M059J (cell line): ENCODE results near the gene MT2A. TPM values are rescaled to one million over a fixed set of nuclear protein-coding genes. Genes with fewer than 3 reads are reported as not detected.

Experiments used
- DNase-seq: peaks from one replicate; pipeline ENCODE4 v3.0.0-alpha.2; 2012; ENCODE audit warnings: low read depth
- total RNA-seq: library from RNA; depleted of rRNA; stranded (reverse); fragments of >200 nt; shearing (Covaris generic); gene quantifications from 2 replicates; pipeline ENCODE4 v1.2.3, GENCODE V29; 2014

Gene MT2A
- total RNA-seq, 1 experiment from 2014 or later: 535 TPM

GRCh38 chr16:56637814-56638750 lies 29.7 kb downstream of the MT2A start, which contains the start of gene MT1A:
TSS of gene MT1A (plus strand) at chr16:56638666. CDS start at chr16:56638739, 73 bp downstream.
- peak; percentile 44 for DNase-seq

GRCh38 chr16:56639045-56639444 lies 30.7 kb downstream of the MT2A start:
- no peak for DNase-seq

- no peak for DNase-seq
Observed at GRCh38 chr16:56640076-56640475, 31.7 kb downstream of the MT2A start.

GRCh38 chr16:56641166-56641565 lies 32.8 kb downstream of the MT2A start:
- no peak for DNase-seq

GRCh38 chr16:56643080-56643778 lies 34.8 kb downstream of the MT2A start:
- DNase-seq: peak; percentile 31

- DNase-seq: no peak
Observed at GRCh38 chr16:56643833-56644232, 35.4 kb downstream of the MT2A start.

GRCh38 chr16:56645311-56645710 lies 36.9 kb downstream of the MT2A start:
- no peak for DNase-seq

- DNase-seq: no peak
Observed at GRCh38 chr16:56645838-56646237, 37.5 kb downstream of the MT2A start.

- no peak for DNase-seq
Observed at GRCh38 chr16:56647641-56648431, 39.5 kb downstream of the MT2A start.

GRCh38 chr16:56649271-56649670 lies 40.9 kb downstream of the MT2A start:
- no peak for DNase-seq

GRCh38 chr16:56649820-56650219 lies 41.4 kb downstream of the MT2A start:
- no peak for DNase-seq

GRCh38 chr16:56651586-56651985 lies 43.2 kb downstream of the MT2A start, which contains the start of gene MT1B:
TSS of gene MT1B (plus strand) at chr16:56651886. CDS start at chr16:56651954, 68 bp downstream.
- no peak for DNase-seq

GRCh38 chr16:56652600-56652999 lies 44.2 kb downstream of the MT2A start:
- no peak for DNase-seq

- DNase-seq: no peak
Observed at GRCh38 chr16:56653218-56653617, 44.8 kb downstream of the MT2A start.

GRCh38 chr16:56657555-56658326 lies 49.4 kb downstream of the MT2A start, which contains the start of gene MT1F:
TSS of gene MT1F (plus strand) at chr16:56657959. CDS start at chr16:56658059, 100 bp downstream.
- peak; percentile 79 for DNase-seq

- DNase-seq: no peak
Observed at GRCh38 chr16:56658327-56658875, 50.0 kb downstream of the MT2A start.
